ENCODE data around the gene H1-8.

Gene H1-8

DNA sequence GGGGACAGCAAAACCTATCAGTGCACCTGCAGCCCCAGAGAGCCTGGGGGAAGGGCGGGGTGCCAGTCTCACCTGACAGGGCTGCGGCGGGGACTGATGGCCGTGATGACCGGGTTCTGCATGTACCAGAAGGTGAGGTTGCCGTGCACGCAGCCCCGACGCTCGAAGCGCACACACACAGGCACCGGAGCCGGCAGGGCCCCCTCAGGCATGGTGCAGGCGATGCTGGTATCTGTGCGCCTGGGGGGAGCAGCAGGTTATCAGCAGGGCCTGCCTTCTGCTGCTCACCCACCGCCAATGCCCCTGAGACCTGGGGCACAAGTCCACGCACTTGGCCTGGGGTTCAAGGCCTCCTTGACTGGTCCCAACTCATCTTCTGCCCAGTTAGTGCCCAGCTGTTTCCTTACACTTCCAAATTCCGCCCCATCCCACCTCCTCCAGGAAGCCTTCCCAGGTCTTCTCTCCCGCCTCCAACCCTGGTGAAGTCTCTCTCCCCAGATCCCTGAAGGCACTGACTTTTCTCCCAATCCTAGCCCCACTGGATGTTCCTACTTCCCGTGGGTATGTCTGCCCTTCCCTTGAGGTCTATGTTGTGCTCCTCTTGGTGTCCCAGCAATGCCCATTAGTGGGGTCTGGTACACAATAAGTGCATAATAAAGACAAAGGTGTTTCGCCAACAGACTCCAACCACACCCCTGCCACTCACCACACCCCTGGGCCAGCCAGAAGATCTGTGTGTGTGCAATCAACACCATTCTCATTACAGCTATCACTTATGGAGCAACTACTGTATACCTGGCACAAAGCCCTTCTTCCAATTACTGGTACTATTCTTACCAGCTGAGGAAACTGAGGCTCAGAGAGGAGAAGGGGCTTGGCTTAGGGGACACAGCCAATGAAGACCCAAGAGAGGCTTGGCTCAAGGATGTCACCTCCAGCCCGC lies 28.9 kb downstream of the H1-8 start:
- DNase-seq (ENCODE audit: low spot score) (no peak), FAIRE-seq (no peak)

DNA sequence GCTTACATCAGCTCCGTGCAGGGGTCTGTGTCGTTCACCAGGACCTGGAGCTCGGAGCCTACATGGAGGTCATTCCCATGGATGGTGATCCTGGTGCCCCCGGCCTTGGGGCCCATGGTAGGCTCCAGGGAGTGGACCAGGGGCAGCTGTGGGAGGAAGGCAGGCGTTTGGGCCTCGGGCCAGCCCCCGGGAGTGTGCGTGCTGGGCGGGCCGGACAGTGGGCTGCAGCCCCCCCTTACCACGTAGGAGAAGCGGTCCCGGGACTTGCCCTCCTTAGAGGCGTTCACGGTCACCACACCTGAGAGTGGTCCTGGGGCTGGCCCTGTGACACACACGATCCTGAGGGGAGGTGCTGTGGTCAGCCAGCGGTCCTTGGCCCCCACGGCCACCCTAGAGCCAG lies 29.6 kb downstream of the H1-8 start:
- DNase-seq (ENCODE audit: low spot score) (no peak), FAIRE-seq (no peak)

DNA sequence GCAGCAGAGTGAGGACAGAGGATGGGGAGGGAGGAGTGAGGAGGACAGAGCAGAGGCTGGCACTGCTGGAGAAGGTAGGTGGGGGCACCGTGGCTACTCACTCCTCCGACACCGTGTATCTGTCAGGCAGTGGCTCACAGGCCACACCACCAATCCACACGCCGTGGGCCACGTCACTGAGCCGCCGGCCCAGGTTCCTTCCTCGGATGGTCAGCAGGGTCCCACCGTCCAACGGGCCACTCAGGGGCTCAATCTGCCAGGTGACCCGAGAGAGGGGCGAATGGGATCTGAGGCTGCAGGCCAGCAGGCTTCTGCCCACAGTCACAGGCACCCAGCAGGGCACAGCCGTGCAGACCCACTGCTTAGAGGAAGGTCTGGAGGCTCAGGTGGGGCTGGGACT lies 30.5 kb downstream of the H1-8 start:
- FAIRE-seq = no peak

GRCh38 chr3:129574206-129574605 lies 31.2 kb downstream of the H1-8 start:
- FAIRE-seq (no peak), DNase-seq (ENCODE audit: low spot score) (no peak)

More for the DNA sequence above, 30.5 kb downstream of the H1-8 start:
- no peak for DNase-seq (ENCODE audit: low spot score)

- FAIRE-seq = no peak
- no peak for DNase-seq (ENCODE audit: low spot score)
These were observed 32.4 kb downstream of the H1-8 start for GRCh38 chr3:129575233-129575996.

DNA sequence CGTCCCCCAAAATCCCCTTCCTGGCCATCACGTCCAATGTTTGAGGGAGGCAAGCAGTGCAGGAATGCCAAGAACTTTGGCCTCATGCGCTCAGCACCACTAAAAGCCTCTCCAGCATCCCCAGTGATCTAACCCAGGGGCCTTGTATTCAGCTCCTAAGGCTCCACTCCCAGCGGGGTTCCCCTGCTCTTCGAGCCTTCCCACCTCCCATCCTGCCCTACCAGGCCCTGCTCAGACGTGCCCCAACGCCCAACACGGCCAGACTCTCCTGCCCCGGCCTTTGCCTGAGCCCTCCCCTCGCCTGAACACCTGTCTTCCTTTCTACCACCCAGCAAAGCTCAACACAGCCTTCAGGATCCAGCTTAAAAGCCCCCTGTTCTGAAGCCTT lies 33.0 kb downstream of the H1-8 start:
- DNase-seq (ENCODE audit: low spot score) (no peak), FAIRE-seq (no peak)

DNA sequence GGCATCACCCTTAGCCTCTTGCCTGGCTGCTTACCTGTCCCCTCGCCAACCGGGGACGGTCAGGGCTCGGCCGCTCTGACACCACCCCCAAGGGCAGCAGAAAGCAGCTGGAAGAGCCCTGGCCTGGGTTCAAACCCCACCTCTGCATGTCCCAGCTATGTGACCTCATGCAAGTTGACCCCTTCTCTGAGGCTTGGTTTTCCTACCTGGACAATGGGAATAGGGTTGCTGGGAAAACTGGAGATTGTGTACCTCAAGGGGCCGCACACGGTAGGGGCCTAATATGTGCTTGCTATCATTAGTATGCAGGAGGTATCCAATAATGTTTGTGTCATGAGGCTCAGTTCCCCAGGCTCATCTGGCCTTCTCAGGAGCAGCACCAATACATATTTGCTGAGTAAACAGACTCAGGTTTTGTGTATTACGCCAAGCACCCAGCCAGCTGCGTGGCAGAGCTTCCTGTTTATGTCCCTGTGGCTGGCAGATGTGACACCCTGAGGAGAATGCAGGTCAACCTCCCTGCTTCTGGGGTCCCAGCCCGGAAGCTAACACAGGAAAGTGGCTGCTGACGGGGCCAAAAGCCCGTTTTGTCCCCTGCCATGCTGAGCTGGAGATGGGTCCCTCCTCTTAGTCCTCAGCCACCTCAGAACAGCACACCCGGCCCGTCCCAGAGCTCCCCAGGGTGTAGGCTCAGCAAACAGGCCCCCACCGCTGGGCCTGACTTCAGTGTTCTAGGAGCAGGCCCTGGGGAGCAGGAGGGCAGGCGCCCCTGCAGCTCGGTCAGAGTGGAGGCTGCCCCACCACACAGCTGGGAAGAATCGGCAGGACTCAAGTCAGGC lies 33.8 kb downstream of the H1-8 start:
- FAIRE-seq = no peak
- DNase-seq (ENCODE audit: low spot score) = no peak

DNA sequence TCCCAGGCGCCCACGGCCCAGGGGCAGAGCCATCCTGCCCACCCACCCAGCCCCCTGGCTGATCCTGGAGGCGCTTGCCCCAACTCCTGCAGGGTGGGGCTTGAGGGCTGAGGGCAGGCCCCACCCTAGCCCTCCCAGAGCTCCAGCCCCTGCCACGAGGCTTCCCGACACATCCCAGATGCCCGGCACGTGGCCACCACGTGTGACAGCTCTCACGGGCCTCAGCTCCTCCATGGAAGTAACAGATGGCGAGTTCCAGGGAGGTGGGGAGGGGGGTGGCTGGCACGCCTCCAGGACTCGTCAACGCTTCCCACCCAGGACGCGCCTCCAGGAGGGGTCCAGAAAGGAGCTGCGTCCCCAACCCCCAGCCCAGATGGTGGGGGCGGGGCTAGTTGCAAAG lies 34.4 kb downstream of the H1-8 start:
- DNase-seq (ENCODE audit: low spot score) = no peak
- FAIRE-seq = no peak

DNA sequence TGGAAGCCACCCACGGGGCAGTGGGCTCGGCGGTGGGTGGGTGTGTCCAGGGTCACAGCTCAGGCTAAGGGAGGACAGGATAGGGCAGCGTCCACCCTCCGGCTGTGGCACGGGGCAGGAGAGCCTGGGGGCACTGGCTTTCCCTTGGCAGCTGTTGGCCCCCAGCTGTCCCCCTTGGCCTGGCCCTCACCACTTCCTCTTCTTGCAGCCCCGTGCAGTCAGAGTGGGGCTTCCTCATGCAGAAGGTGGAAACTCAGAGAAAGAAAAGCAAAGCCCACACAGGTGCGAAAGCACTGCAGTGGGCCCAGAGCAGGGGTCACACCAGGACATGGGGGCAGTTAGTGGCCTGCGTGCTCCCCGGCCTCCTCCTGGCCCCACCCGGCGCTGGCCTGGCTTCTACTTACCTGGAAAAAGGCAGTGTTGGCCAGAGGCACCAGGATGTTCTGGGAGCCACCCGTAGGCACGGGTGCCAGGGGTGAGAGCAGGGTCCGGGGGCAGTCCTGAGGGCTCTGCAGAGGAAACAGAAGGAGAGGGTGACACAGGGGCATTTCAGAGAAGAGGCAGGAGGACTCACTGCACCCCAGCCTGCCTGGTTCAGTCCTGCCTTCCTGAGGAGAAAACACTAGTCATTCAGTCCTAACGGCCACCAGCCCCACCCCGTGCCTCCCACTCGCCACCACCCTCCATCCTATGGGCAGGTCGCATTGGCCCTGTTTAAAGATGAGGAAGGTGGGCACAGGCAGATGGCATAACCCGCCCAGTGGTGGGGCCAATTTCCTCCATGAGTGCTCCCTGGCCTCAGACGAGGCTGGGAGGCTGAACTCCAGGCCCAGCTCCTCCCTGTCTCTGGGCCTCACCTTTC lies 35.2 kb downstream of the H1-8 start:
- no peak for FAIRE-seq
- DNase-seq (ENCODE audit: low spot score) = no peak

DNA sequence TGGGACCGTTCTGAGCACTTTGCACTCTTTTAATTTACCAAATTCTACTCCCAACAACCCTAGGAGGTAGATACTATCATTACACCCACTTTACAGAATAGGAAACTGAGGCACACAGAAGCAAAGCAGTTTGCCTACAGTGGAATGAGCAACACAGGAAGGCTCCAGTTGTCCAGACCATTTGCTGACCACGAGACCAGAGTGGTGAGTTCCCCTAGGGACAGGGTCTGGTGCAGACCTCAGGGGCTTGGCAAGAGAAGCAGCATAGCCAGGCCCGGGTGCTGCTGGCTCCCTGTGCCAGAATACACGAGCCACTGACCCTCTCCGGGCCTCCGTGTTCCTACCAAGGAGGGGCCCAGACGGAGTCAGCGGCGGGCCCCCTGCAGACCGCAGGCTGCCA lies 37.0 kb downstream of the H1-8 start:
- no peak for DNase-seq (ENCODE audit: low spot score)
- no peak for FAIRE-seq

- FAIRE-seq (no peak), DNase-seq (ENCODE audit: low spot score) (no peak)
These were observed 38.6 kb downstream of the H1-8 start for GRCh38 chr3:129581623-129582022.

- DNase-seq (ENCODE audit: low spot score) (no peak), FAIRE-seq (no peak)
These were observed 39.8 kb downstream of the H1-8 start for GRCh38 chr3:129582799-129583198.

DNA sequence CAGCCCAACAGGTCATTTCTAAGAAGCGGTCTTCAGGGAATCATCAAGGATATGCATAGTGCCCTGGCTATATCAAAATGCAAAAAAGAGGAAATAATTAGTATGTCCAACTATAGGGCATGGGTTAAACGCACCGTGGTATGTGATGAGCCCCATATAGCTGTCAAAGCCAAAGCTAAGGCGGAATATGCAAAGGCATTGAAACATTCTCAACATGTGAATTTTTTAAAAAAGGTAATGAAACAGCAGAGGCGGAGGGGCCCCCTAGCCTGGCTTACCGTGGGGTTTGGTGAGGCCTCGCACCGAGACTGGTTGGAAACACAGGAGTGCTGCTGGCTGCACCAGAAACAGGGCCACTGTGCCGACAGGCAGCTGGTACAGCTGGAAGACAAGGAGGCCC lies 40.3 kb downstream of the H1-8 start:
- FAIRE-seq (no peak), DNase-seq (ENCODE audit: low spot score) (no peak)

DNA sequence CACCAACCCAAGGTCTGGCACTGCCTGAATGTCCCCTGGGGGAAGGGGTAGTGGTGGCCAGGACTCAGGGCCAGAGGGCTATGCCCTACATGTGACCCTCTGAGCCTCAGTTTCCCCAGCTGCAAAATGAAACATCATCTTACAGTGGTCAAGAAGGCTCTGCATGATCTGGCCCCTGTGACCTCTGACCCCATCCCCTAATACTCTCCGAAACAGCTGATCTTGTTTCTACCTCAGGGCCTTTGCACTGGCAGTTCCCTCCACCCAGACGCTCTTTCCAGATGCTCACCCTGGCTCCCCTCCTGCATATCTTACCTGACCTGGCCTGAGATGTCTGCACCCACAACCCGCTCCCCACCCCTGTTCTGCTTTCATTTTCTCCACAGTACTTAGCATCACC lies 41.7 kb downstream of the H1-8 start:
- no peak for DNase-seq (ENCODE audit: low spot score)
- no peak for FAIRE-seq

DNA sequence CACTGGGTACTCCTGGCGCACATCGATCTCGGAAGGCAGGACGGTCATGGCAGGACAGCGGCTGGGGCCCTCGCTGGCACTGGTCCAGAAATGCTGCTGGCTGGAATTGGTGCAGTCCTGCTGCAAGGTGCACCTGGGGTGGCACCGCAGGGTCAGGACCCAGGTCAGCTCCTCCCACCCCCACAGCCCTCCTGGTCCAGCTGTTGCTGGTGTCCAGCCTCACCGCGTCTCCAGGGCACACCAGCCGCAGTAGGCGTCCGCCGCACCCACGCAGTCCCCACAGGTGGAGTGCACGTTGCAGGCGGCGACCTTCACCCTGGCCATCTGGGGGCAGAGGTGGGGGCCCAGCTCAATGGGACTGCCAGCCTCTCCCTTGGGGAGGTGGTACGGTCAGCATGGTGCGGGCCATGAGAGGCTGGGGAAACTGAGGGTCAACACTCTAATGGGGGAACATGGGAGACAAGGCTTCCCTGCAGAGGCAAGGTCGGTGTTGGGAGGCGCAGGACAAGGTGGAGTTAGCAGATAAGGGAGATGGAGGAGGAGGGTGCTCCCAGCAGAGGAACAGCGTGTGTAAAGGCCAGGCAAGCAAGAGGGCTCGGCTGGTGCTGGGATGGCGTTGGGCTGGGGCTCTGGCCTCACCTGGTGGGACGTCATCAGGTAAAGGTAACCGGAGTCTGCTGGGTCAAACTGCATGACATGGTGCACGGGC lies 43.1 kb downstream of the H1-8 start:
- FAIRE-seq (no peak), DNase-seq (ENCODE audit: low spot score) (no peak)

DNA sequence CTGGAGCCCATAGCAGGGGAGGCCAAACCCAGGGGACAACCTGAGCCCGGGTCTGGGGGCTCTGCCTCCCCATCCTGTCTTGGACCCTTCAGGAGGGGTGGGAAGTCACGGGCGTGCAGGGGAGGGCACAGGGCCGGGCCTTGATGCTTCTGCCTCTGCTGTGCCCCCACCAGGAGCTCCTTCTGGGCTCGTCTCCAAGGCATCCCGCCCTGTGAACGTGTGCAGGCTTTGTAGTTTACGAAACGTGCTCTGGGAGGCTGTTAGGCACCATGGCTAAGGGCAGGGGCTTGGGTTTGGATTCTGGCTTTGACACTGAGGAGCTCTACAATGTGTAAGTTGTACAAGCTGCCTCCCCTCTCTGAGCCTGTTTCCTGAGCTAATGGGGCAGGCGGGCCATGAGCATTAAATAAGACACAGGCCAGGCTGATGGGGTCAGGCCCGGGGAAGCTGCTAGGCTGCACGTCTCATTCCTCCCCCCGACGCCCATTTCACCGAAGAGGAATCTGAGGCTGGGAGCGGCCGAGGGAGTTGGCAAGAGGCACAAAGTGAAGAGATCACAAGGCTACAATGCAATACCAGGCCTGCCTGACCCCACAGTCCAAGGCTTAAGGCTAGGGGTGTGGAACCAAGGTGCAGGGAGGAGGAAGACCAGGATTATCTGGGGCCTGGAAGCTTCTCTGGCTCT lies 43.9 kb downstream of the H1-8 start:
- DNase-seq (ENCODE audit: low spot score) (no peak), FAIRE-seq (no peak)

- no peak for FAIRE-seq
- no peak for DNase-seq (ENCODE audit: low spot score)
These were observed 44.7 kb downstream of the H1-8 start for GRCh38 chr3:129587566-129588210.

DNA sequence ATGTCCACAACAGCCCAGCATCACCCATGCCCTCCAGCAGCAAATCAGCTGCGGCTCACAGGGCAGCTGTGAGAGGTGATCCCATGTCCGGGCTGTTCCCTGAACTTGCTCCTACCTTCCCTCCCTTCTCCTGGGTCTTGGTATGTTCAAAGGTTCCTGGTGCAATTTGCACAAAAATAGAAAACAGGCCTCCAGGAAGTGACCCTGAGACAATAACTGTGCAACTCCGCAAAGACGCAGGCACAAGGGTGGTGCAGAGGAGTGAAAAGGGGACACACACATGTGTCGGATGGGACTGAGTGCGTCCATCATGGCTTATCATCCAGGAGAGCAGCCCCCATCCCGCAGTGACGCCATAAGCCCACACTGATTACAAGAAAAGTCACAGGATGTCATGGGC lies 47.2 kb downstream of the H1-8 start:
- DNase-seq (ENCODE audit: low spot score) (no peak), FAIRE-seq (no peak)

GRCh38 chr3:129591932-129592331 lies 49.0 kb downstream of the H1-8 start:
- no peak for DNase-seq (ENCODE audit: low spot score)
- no peak for FAIRE-seq

Measured in urothelium cell line (cell line).